HG02798 (cell line): ENCODE data around the gene ZNF708.
"Not testable (repeated sequence)": the region's sequence is repeated elsewhere in the genome, so short reads cannot be mapped to it uniquely, and the experiment has no call there.

Experiments
- ATAC-seq: cut with Tn5 transposase; IDR thresholded peaks from one replicate; pipeline ENCODE4 v1.9.1; 2021; ENCODE audit warnings: mild to moderate bottlenecking; ENCODE audit not compliant: unreplicated experiment, poor library complexity

ZNF708 gene

GRCh38 chr19:21260848-21261381 lies 68.3 kb downstream of the ZNF708 start:
- ATAC-seq: not testable (repeated sequence)

- no peak for ATAC-seq
Measured at GRCh38 chr19:21260164-21260847, 68.9 kb downstream of the ZNF708 start.

- not testable (repeated sequence) for ATAC-seq
Measured at GRCh38 chr19:21259421-21260124, 69.6 kb downstream of the ZNF708 start.

DNA sequence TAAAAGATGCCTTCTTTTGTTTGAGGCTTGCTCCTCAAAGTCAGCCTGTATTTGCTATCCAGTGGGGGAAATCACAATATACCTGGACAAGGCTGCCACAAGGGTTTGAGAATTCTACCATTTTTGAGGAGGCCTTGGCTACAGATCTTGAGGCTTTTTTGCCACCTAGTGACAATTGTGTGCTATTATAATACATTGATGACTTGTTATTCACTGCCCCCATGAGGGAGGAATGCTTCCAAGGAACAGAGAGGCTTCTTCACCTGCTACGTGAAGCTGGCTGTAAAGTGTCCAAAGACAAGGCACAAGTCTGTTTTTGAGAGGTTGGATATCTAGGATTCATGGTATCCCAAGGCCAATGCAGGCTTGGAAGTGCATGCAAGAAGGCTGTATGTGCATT lies 72.5 kb downstream of the ZNF708 start:
- no peak for ATAC-seq
